Panc1 (cell line): ENCODE results near the gene ATXN1. TPM values are rescaled to one million over a fixed set of nuclear protein-coding genes. Genes with fewer than 3 reads are reported as not detected.

Source experiments
- ATAC-seq: fragments of 200-7000 bp; cut with Tn5 transposase; 2 replicates; pipeline ENCODE4 v1.9.1; 2020; ENCODE audit warnings: mild to moderate bottlenecking, moderate library complexity
- BruUV-seq: library from RNA; stranded (reverse); fragments of 400-500 nt; replicated peaks from 2 replicates; lab custom pipeline; 2021; lab: Mats Ljungman, UMichigan
- CTCF ChIA-PET: fragments of 300-600 bp; sonication (Branson Sonifier 250); formaldehyde crosslinking; loops from one replicate; lab custom pipeline; 2022; ENCODE audit warnings: antibody characterized with exemption; lab: Charles Lee
- POLR2A ChIA-PET: fragments of 300-600 bp; sonication (Branson Sonifier 250); formaldehyde crosslinking; loops from one replicate; lab custom pipeline; 2022; ENCODE audit warnings: antibody characterized with exemption; lab: Charles Lee
- DNase-seq: peaks from one replicate; pipeline ENCODE4 v3.0.0-alpha.2; 2010; ENCODE audit warnings: low read depth, low spot score
- H3K27ac ChIP-seq: 2 replicates; pipeline ENCODE4 v1.5.1; 2011; ENCODE audit warnings: mild to moderate bottlenecking, low read length, inconsistent platforms
- H3K27me3 ChIP-seq: fragments of 200-500 bp; sonication (Bioruptor generic); 2 replicates; pipeline ENCODE4 v1.6.0; 2014; ENCODE audit warnings: low read length, inconsistent platforms; ENCODE audit not compliant: control insufficient read depth, insufficient read depth
- H3K36me3 ChIP-seq: fragments of 200-500 bp; sonication (Bioruptor generic); 2 replicates; pipeline ENCODE4 v1.5.1; 2014; ENCODE audit warnings: inconsistent platforms, mild to moderate bottlenecking, low read length, moderate library complexity; ENCODE audit not compliant: control insufficient read depth, insufficient read depth
- H3K4me1 ChIP-seq: 2 replicates; pipeline ENCODE4 v1.5.1; 2011; ENCODE audit warnings: inconsistent platforms, mild to moderate bottlenecking, low read length, moderate library complexity; ENCODE audit not compliant: control insufficient read depth, insufficient read depth
- H3K4me3 ChIP-seq, 2 experiments: 2 replicates each; pipeline ENCODE4 v1.5.1; 2011 to 2012; ENCODE audit warnings: low read depth in 2 of 2, low read length in 2 of 2, mild to moderate bottlenecking in 2 of 2, inconsistent platforms in 1 of 2, moderate library complexity in 1 of 2
- H3K9me3 ChIP-seq: fragments of 200-500 bp; sonication (Bioruptor generic); 2 replicates; pipeline ENCODE4 v1.5.1; 2014; ENCODE audit warnings: low read depth, mild to moderate bottlenecking, inconsistent platforms, low read length, moderate library complexity; ENCODE audit not compliant: control insufficient read depth, insufficient read depth
- CTCF ChIP-seq: fragments of 450-650 bp; IDR thresholded peaks from 2 replicates; pipeline ENCODE4 v1.5.1; 2017; ENCODE audit warnings: mild to moderate bottlenecking
- POLR2AphosphoS5 ChIP-seq: IDR thresholded peaks from 2 replicates; pipeline ENCODE4 v1.6.1; 2012; ENCODE audit warnings: mild to moderate bottlenecking, low read depth, low read length, moderate library complexity
- REST ChIP-seq, 2 experiments: IDR thresholded peaks; 2 replicates each; pipeline ENCODE4 v1.6.1; 2011 to 2012; ENCODE audit warnings: low read depth in 2 of 2, control low read depth in 1 of 2, low read length in 1 of 2, mild to moderate bottlenecking in 1 of 2, moderate library complexity in 1 of 2; ENCODE audit not compliant: insufficient read depth in 1 of 2
- SIN3A ChIP-seq: IDR thresholded peaks from 2 replicates; pipeline ENCODE4 v1.6.1; 2012; ENCODE audit warnings: low read depth, mild to moderate bottlenecking, low read length, moderate library complexity, borderline replicate concordance; ENCODE audit not compliant: insufficient read depth
- TCF7L2 ChIP-seq: IDR thresholded peaks from 2 replicates; pipeline ENCODE4 v1.6.1; 2011; ENCODE audit warnings: mild to moderate bottlenecking, low read depth, low read length, inconsistent platforms
- in situ Hi-C: cut with HindIII; loops from 2 replicates; pipeline ENCODE4 v1.10.0; 2016; ENCODE audit warnings: low sequenced_read_pairs, low pct_unique_long_range_greater_than_20kb
- intact Hi-C: fragments of 100-400 bp; cut with micrococcal nuclease; formaldehyde crosslinking; loops from one replicate; pipeline ENCODE4 v1.10.0; 2022; ENCODE audit not compliant: unreplicated experiment
- total RNA-seq: library from RNA; stranded (reverse); gene quantifications from one replicate; pipeline ENCODE4 v1.2.1, GENCODE V29; 2021; ENCODE audit not compliant: unreplicated experiment

ATXN1 gene
- total RNA-seq, 1 experiment from 2014 or later, result 67.1 TPM

- no TSS peak for BruUV-seq
- in situ Hi-C loops, result no loop called here
- Histone ChIP-seq H3K9me3 (no peaks in the 10 kb centered on the region), H3K27ac (peak overlapping the region; percentile 99), H3K4me3 (no peak overlapping the region), H3K36me3 (no peaks in the 10 kb centered on the region), H3K27me3 (no peaks in the 10 kb centered on the region), H3K4me1 (peaks cover 93% of the 10 kb centered on the region)
- CTCF ChIA-PET, result interaction anchor here (0.6 to 1.2 kb wide), 2 partner anchors 41 to 93 kb away, joined by 3 to 5 read pairs; no protein-coding TSS in a partner anchor
- POLR2A ChIA-PET, result no interaction called here
- TF ChIP-seq REST (IDR thresholded peaks at IDR 0.05; ENCODE audit: insufficient read depth in 1 of 2, low read depth in 2 of 2, low read length in 1 of 2) (no peak), POLR2AphosphoS5 (no peak), CTCF (no peak; the same call in 1 of the 2 replicates), SIN3A (no peak), TCF7L2 (no peak)
- intact Hi-C loops, result loop anchor here (5.0 kb wide), 1 partner anchor 390 kb away; no protein-coding TSS in a partner anchor
- DNase-seq (no peak), ATAC-seq (no peak; the same call in 1 of the 2 replicates)
Observed at GRCh38 chr6:16721977-16722376, 39.3 kb downstream of the ATXN1 start.

- no peak for TF ChIP-seq TCF7L2
- no peak for TF ChIP-seq CTCF
- no peak for TF ChIP-seq SIN3A
- no peak for TF ChIP-seq REST (IDR thresholded peaks at IDR 0.05; ENCODE audit: insufficient read depth in 1 of 2, low read depth in 2 of 2, low read length in 1 of 2)
- TF ChIP-seq POLR2AphosphoS5, result no peak
- in situ Hi-C loops, result no loop called here
- CTCF ChIA-PET, result interaction anchor here (1.2 kb wide), 1 partner anchor 42 kb away, joined by 5 read pairs; no protein-coding TSS in a partner anchor
Observed at GRCh38 chr6:16720861-16721260, 40.4 kb downstream of the ATXN1 start.

More at GRCh38 chr6:16720861-16721260, 40.4 kb downstream of the ATXN1 start:
- POLR2A ChIA-PET, result no interaction called here
- peak overlapping the region; percentile 99 for H3K27ac ChIP-seq
- no peak overlapping the region for H3K4me3 ChIP-seq
- intact Hi-C loops, result loop anchor here (5.0 kb wide), 1 partner anchor 389 kb away; no protein-coding TSS in a partner anchor
- no peaks in the 10 kb centered on the region for H3K36me3 ChIP-seq
- H3K27me3 ChIP-seq, result no peaks in the 10 kb centered on the region
- no TSS peak for BruUV-seq
- no peaks in the 10 kb centered on the region for H3K9me3 ChIP-seq
- H3K4me1 ChIP-seq, result peaks cover 96% of the 10 kb centered on the region
- ATAC-seq (no peak), DNase-seq (no peak)
